HG03045 (cell line): ENCODE results near the gene CYP4F11.
"Not testable (repeated sequence)": the region's sequence is repeated elsewhere in the genome, so short reads cannot be mapped to it uniquely, and the experiment has no call there.

Experiments
- ATAC-seq: cut with Tn5 transposase; IDR thresholded peaks from one replicate; pipeline ENCODE4 v1.9.1; 2021; ENCODE audit warnings: mild to moderate bottlenecking, moderate library complexity; ENCODE audit not compliant: unreplicated experiment

CYP4F11 gene

GRCh38 chr19:15885919-15886318, 48.4 kb downstream of the CYP4F11 start:
- ATAC-seq, result no peak

DNA sequence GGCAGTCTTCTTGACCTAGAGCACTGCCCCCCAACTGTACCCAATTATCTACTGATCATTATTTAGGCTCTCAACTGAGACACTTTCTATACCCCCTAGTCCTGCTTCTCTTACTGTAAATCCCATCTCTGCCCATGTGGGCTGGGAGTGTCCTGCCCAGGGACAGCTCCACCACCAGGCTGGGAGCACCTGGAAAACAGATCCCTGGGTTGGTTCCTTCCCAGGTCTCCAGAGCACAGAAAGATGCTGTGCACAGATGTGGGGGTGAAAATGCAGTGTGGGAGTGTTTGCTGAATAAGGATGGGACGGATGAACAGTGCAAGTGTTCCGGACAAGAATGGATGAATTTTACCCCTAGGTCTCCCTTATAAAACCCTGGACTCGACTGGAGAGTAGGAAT, 49.2 kb downstream of the CYP4F11 start:
- no peak for ATAC-seq

GRCh38 chr19:15883329-15883728, 51.0 kb downstream of the CYP4F11 start:
- ATAC-seq, result not testable (repeated sequence)

- no peak for ATAC-seq
Observed at GRCh38 chr19:15874821-15875474, 59.4 kb downstream of the CYP4F11 start.

GRCh38 chr19:15873771-15874170, 60.6 kb downstream of the CYP4F11 start:
- not testable (repeated sequence) for ATAC-seq

GRCh38 chr19:15871570-15871969, 62.8 kb downstream of the CYP4F11 start:
- ATAC-seq, result no peak

DNA sequence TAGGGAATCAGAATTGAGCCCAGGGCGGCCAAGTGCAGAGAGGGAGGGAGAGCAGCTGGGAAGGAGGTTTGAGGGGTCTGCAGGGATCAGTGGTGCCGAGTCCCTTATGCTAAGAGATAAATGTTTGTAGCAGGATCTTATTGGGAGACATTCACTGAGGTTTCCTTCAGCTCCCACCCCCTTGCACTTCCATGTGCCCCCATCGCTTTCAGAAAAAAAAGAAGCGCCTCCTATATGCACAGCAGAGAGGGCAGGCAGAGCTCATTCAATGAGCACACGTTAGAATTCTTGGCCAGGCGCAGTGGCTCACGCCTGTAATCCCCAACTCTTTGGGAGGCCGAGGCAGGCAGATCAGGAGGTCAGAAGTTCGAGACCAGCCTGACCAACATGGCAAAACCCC, 64.5 kb downstream of the CYP4F11 start:
- no peak for ATAC-seq

DNA sequence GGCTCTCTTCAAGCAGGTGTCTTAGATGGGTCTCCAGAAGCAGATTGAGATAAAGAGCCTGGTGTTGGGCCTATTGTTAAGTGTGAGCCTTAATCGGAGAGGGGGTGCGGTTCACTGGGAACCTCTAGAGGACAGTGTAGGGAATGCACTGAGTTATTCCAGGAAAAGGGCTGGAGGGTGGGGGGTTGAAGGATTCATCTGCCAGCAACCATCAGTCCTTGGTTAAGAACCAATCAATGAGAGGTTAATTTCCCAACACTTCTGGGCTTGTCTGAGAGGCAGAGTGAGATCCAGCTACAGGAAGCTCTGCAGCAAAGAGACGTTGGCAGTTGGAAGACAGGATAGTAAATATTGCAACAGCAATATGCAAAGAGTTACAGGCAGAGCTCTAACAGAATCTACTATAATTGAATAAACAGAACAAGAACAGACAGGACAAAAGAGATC, 65.2 kb downstream of the CYP4F11 start:
- no peak for ATAC-seq

DNA sequence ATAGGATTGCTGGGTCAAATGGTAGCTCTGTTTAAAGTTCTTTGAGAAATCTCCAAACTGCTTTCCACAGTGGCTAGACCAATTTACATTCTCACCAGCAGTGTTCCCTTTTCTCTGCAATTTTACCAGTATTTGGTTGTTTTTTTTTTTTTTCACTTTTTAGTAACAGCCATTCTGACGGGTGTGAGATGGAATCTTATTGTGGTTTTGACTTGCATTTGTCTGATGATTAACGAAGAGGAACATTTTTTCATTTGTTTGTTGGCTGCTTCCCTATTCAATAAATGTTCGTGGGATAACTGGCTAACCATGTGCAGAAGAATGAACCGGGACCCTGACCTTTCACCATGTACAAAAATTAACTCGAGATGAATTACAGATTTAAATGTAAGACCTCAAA, 67.7 kb downstream of the CYP4F11 start:
- ATAC-seq, result no peak

GRCh38 chr19:15864824-15865223, 69.5 kb downstream of the CYP4F11 start:
- ATAC-seq, result no peak

DNA sequence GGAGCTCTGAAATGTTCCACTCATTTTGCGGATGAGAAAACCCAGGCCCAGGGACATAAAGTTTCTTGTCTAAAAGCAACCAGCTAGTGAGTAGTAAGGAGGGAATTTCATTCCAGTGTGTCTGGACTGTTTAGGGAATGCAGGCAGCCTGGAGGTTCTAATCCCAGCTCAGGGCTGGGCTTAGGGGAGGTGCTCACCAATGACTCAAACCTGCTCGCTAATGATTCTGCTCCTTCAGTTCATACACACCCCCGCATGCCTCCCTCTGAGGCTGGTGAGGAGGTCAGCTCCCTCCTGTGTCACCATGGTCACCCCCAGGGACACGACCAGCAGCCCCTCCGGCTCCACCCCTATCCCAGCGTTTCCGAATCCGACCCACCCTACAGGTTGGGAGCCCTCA, 71.1 kb downstream of the CYP4F11 start:
- no peak for ATAC-seq

DNA sequence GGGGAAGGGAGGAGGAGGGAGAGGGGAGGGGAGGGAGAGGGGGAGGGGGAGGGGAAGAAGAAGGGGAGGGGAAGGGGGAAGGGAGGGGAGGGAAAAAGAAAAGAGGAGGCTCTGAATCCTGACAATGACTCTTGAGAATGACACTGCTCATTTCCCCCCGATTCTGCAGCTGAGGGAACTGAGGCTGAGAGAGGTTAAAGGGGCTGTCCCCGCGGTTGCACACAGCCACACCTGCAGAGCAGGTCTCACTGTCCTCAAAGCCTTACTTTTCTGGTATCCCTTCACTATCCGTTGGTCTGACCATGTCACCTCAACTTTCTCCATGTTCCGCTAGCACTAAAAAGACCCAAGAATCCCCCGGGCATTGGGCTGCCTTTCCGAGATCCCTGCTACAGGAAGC, 71.9 kb downstream of the CYP4F11 start:
- ATAC-seq, result no peak
